ENCODE data around the gene DYSF. TPM values are rescaled to one million over a fixed set of nuclear protein-coding genes. Genes with fewer than 3 reads are reported as not detected.

The DYSF gene
- polyA plus RNA-seq, 1 of the 3 experiments (the other 2 are of a cell fraction): 0.10 TPM

- TF ChIP-seq NRF1 (IDR thresholded peaks at IDR 0.05; ENCODE audit: low read depth, low read length): no peak
Measured at GRCh38 chr2:71556692-71557250, 103.4 kb downstream of the DYSF start (continued).

GRCh38 chr2:71557321-71557720 lies 104.0 kb downstream of the DYSF start:
- no peak overlapping the region for H3K4me2 ChIP-seq
- H3F3A ChIP-seq (replicated peaks; ENCODE audit: insufficient read depth): no peaks in the 10 kb centered on the region
- peak; percentile 13; the same call in 1 of the 2 replicates for TF ChIP-seq RAD21 (IDR thresholded peaks at IDR 0.05; ENCODE audit: low read length)
- no peak for TF ChIP-seq RXRA (IDR thresholded peaks at IDR 0.05; ENCODE audit: borderline replicate concordance, low read depth)
- H3K9me3 ChIP-seq: no peaks in the 10 kb centered on the region
- H3K9me2 ChIP-seq: no peaks in the 10 kb centered on the region
- CTCF ChIA-PET: interaction anchor here (1.1 to 5.1 kb wide), 4 partner anchors 9 to 593 kb away, joined by 3 to 33 read pairs (median 8); no protein-coding TSS in a partner anchor
- H3K9ac ChIP-seq: no peak overlapping the region
- peaks cover 0 to 29% of the 10 kb centered on the region in 2 experiments; a peak in 1 of 4 replicates for H3K4me1 ChIP-seq (ENCODE audit: control insufficient read depth in 1 of 2, insufficient read depth in 2 of 2, low read depth in 1 of 2, low read length in 1 of 2)
- H2AFZ ChIP-seq (ENCODE audit: low read depth): no peak overlapping the region
- H3K27me3 ChIP-seq (ENCODE audit: insufficient read depth): peaks cover 7% of the 10 kb centered on the region; the same call in 1 of the 2 replicates
- DNase-seq: no peak
- H4K20me1 ChIP-seq (ENCODE audit: insufficient read depth): no peaks in the 10 kb centered on the region
- POLR2A ChIA-PET: no interaction called here
- H3K4me3 ChIP-seq (ENCODE audit: low read depth in 2 of 2, low read length in 1 of 2): no peak overlapping the region
- no peaks in the 10 kb centered on the region for H3K79me2 ChIP-seq (ENCODE audit: insufficient read depth)
- H3K36me3 ChIP-seq (replicated peaks in 1 of 2; ENCODE audit: control insufficient read depth in 1 of 2, insufficient read depth in 2 of 2, low read length in 1 of 2): no peaks in the 10 kb centered on the region
- WGBS (ENCODE audit: low lambda C conversion rate): 51% methylated on average over 6 of the region's 6 CpGs
- H3K27ac ChIP-seq (ENCODE audit: low read depth in 2 of 2, low read length in 1 of 2): no peak overlapping the region

- TF ChIP-seq TEAD4 (IDR thresholded peaks at IDR 0.05; ENCODE audit: borderline replicate concordance, insufficient read depth): no peak
- TF ChIP-seq RXRA (IDR thresholded peaks at IDR 0.05; ENCODE audit: borderline replicate concordance, low read depth): no peak
- TF ChIP-seq FOXJ3 (CRISPR knock-in tag; IDR thresholded peaks at IDR 0.05): no peak
- TF ChIP-seq CTCF (IDR thresholded peaks at IDR 0.05): no peak
- TF ChIP-seq RCOR1 (IDR thresholded peaks at IDR 0.05; ENCODE audit: low read length): no peak
- no peak for TF ChIP-seq RFX5 (IDR thresholded peaks at IDR 0.05; ENCODE audit: low read length)
- WGBS (ENCODE audit: low lambda C conversion rate): 58% methylated on average over 7 of the region's 10 CpGs
- H3K79me2 ChIP-seq (ENCODE audit: insufficient read depth): no peaks in the 10 kb centered on the region
- ChIA-PET POLR2A (no interaction called here), CTCF (interaction anchor here (1.2 to 5.1 kb wide), 6 partner anchors 10 to 594 kb away, joined by 3 to 33 read pairs (median 4); no protein-coding TSS in a partner anchor)
- no peaks in the 10 kb centered on the region for H3K9me3 ChIP-seq
- no peak overlapping the region for H3K4me3 ChIP-seq (ENCODE audit: low read depth in 2 of 2, low read length in 1 of 2)
- H4K20me1 ChIP-seq (ENCODE audit: insufficient read depth): no peaks in the 10 kb centered on the region
- peaks cover 0 to 29% of the 10 kb centered on the region in 2 experiments; a peak in 1 of 4 replicates for H3K4me1 ChIP-seq (ENCODE audit: control insufficient read depth in 1 of 2, insufficient read depth in 2 of 2, low read depth in 1 of 2, low read length in 1 of 2)
- H3K36me3 ChIP-seq (replicated peaks in 1 of 2; ENCODE audit: control insufficient read depth in 1 of 2, insufficient read depth in 2 of 2, low read length in 1 of 2): no peaks in the 10 kb centered on the region
- no peak overlapping the region for H3K4me2 ChIP-seq
- H3K27ac ChIP-seq (ENCODE audit: low read depth in 2 of 2, low read length in 1 of 2): no peak overlapping the region
- H3F3A ChIP-seq (replicated peaks; ENCODE audit: insufficient read depth): no peaks in the 10 kb centered on the region
- H3K9ac ChIP-seq: no peak overlapping the region
- peaks cover 7% of the 10 kb centered on the region; the same call in 1 of the 2 replicates for H3K27me3 ChIP-seq (ENCODE audit: insufficient read depth)
- no peak for DNase-seq
- H3K9me2 ChIP-seq: no peaks in the 10 kb centered on the region
- no peak overlapping the region for H2AFZ ChIP-seq (ENCODE audit: low read depth)
Measured at GRCh38 chr2:71558300-71559051, 105.1 kb downstream of the DYSF start.
